ENCODE results near the gene SMAD3. TPM values are rescaled to one million over a fixed set of nuclear protein-coding genes. Genes with fewer than 3 reads are reported as not detected.

SMAD3 gene
- total RNA-seq, 1 donor from 2014 or later: 89.3 TPM

DNA sequence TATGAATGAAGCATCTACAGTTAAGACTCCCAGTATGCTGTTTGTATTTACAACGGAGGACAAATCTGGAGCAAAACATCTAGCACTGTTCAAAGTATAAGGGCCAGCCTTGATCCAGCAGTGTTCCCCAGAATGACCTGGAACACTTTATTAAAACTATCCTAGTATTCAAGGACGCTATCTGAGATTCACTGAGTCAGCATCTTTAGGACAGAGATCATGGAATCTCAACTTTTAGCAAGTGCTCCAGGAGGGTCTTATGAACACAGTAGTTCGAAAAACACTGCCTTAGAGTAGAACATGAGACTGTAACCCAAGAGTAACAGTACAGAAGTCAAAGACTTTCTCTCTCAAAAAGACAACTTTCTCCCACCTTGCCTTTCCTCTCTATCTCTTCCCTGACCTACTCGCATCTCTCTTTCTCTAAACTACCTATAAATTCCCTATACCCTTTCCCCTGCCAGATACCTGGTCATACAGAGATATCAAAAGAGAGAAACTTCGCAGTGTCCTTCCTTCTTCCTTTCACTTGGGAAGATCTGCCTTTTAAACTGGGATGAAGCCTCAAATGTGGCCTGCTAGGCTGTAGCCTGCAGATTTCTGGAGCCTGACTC is 145.3 kb downstream of the SMAD3 start:
- no peaks in the 10 kb centered on the region for H3K27me3 ChIP-seq
- no peak for DNase-seq (ENCODE audit: low spot score in 2 of 2)
- intact Hi-C loops (cut with DNase I): no loop called here
- H3K4me3 ChIP-seq: no peak overlapping the region
- peaks cover 2 to 16% of the 10 kb centered on the region in 2 donors for H3K36me3 ChIP-seq
- peaks cover 0 to 3% of the 10 kb centered on the region in 2 donors for H3K4me1 ChIP-seq
- H3K27ac ChIP-seq: no peak overlapping the region
- TF ChIP-seq, protein P1, sequence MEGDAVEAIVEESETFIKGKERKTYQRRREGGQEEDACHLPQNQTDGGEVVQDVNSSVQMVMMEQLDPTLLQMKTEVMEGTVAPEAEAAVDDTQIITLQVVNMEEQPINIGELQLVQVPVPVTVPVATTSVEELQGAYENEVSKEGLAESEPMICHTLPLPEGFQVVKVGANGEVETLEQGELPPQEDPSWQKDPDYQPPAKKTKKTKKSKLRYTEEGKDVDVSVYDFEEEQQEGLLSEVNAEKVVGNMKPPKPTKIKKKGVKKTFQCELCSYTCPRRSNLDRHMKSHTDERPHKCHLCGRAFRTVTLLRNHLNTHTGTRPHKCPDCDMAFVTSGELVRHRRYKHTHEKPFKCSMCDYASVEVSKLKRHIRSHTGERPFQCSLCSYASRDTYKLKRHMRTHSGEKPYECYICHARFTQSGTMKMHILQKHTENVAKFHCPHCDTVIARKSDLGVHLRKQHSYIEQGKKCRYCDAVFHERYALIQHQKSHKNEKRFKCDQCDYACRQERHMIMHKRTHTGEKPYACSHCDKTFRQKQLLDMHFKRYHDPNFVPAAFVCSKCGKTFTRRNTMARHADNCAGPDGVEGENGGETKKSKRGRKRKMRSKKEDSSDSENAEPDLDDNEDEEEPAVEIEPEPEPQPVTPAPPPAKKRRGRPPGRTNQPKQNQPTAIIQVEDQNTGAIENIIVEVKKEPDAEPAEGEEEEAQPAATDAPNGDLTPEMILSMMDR (IDR thresholded peaks at IDR 0.05): no peak
- H3K9me3 ChIP-seq: no peaks in the 10 kb centered on the region

DNA sequence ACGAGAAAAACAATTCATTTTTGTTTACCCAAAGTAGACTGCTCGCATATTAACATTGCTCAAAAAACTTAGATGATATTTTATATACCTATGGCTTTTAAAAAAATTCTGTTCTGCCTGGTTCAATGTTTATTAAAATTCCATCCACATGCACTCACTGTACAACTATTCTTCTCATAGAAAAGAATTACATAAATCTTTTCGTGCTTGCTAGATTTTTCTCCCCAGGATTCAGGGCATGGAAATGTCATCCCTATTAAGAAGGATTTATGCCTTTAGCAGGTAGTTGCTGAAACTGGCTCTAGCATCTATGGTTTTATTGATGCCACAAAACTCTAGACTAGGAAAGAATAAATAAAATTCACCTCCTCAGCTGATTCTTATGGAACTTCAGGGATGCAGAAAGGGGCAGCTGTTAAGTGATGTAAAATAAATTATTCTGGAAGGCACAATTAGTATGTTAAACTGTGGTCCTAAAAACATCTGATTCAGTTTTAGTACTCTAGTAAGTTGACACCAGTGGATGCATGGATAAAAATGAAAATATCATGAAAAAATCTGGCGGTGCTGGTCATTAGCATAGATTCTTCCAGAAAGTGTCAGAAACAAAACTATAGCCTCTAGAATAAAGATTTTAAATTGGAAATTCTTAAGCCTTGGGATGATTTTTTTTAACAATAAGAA is 147.4 kb downstream of the SMAD3 start:
- intact Hi-C loops (cut with DNase I): no loop called here
- DNase-seq (ENCODE audit: low spot score in 2 of 2): no peak
- H3K4me3 ChIP-seq: no peak overlapping the region
- no peak overlapping the region for H3K27ac ChIP-seq
- peaks cover 0 to 9% of the 10 kb centered on the region in 2 donors for H3K36me3 ChIP-seq
- H3K4me1 ChIP-seq: peaks cover 0 to 3% of the 10 kb centered on the region in 2 donors
- TF ChIP-seq, protein P1 (IDR thresholded peaks at IDR 0.05): no peak
- no peaks in the 10 kb centered on the region for H3K27me3 ChIP-seq
- H3K9me3 ChIP-seq: no peaks in the 10 kb centered on the region

- no peak for DNase-seq (ENCODE audit: low spot score in 2 of 2)
- intact Hi-C loops (cut with DNase I): no loop called here
- Histone ChIP-seq H3K4me1 (no peaks in the 10 kb centered on the region), H3K4me3 (no peak overlapping the region), H3K27me3 (no peaks in the 10 kb centered on the region), H3K36me3 (no peaks in the 10 kb centered on the region), H3K27ac (no peak overlapping the region), H3K9me3 (no peaks in the 10 kb centered on the region)
- TF ChIP-seq, protein P1 (IDR thresholded peaks at IDR 0.05): no peak
Observed at GRCh38 chr15:67215102-67215501, 149.7 kb downstream of the SMAD3 start.

DNA sequence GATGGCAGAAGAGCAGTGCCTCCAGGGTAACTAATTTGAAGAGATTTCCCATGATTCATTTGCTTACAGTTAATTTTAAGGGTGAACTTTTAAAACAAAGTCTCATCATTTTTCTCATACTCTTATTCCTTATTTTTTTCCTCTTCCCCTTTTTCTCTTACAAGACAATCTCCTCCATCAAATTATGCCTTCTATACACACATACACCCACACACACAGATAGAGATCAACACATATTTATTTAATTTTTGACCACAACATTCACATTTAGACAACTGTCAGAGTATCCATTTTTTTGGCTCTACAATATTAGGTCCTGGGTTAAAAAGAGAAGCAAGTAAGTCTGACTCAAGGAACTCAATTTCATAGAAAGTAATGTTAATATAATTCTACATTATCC is 151.5 kb downstream of the SMAD3 start:
- H3K4me1 ChIP-seq: no peaks in the 10 kb centered on the region
- intact Hi-C loops (cut with DNase I): no loop called here
- no peaks in the 10 kb centered on the region for H3K9me3 ChIP-seq
- H3K4me3 ChIP-seq: no peak overlapping the region
- no peak overlapping the region for H3K27ac ChIP-seq
- TF ChIP-seq, protein P1 (IDR thresholded peaks at IDR 0.05): no peak
- no peaks in the 10 kb centered on the region for H3K27me3 ChIP-seq
- no peaks in the 10 kb centered on the region for H3K36me3 ChIP-seq
- no peak for DNase-seq (ENCODE audit: low spot score in 2 of 2)

DNA sequence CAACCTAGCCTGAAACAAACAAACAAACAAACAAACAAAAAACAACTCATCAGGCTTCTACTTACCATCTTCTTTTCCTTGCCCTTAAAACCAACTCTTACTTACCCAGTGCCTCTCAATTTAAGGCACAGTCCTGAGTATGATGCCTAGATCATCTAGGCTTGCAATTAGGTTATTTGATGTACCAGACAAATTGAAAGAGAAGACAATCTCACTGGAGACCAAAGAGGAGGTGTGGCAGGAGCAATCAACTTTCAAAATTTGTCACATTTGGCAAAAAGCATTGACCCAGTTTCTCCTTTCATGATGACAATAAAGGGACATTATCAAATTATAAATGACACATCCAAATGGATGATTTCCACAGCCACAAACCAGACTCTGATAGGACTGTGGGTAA is 153.0 kb downstream of the SMAD3 start:
- Histone ChIP-seq H3K36me3 (no peaks in the 10 kb centered on the region), H3K4me1 (no peaks in the 10 kb centered on the region), H3K27me3 (no peaks in the 10 kb centered on the region), H3K27ac (no peak overlapping the region), H3K9me3 (no peaks in the 10 kb centered on the region), H3K4me3 (no peak overlapping the region)
- intact Hi-C loops (cut with DNase I): no loop called here
- DNase-seq (ENCODE audit: low spot score in 2 of 2): no peak
- TF ChIP-seq, protein P1 (IDR thresholded peaks at IDR 0.05): no peak
